CD4-positive, alpha-beta T cell (primary cell): Measurements from ENCODE around the gene PPM1H. TPM values are rescaled to one million over a fixed set of nuclear protein-coding genes. Genes with fewer than 3 reads are reported as not detected.

ENCODE experiments used
- ATAC-seq: fragments of 200-7000 bp; cut with Tn5 transposase; one replicate; pipeline ENCODE4 v1.10.0; 2022; ENCODE audit warnings: mild to moderate bottlenecking; ENCODE audit not compliant: poor library complexity
- CTCF ChIA-PET: fragments of 350-600 bp; sonication (Branson Sonifier 250); formaldehyde crosslinking; loops from one replicate; lab custom pipeline; 2021; ENCODE audit warnings: antibody characterized with exemption, inconsistent platforms; lab: Charles Lee
- POLR2A ChIA-PET: fragments of 350-600 bp; sonication (Branson Sonifier 250); formaldehyde crosslinking; loops from one replicate; lab custom pipeline; 2021; ENCODE audit warnings: antibody characterized with exemption, inconsistent platforms; lab: Charles Lee
- DNase-seq, 14 experiments: peaks; one replicate each; pipeline ENCODE4 v3.0.0-alpha.2; 2013 to 2020; ENCODE audit warnings: mixed read lengths in 2 of 14
- H3K27ac ChIP-seq, 2 donors: one replicate each; pipeline versions ENCODE4 v1.5.1 to v1.7.0; 2013; ENCODE audit warnings: low read length in 2 of 2, low read depth in 1 of 2, mild to moderate bottlenecking in 1 of 2
- H3K27me3 ChIP-seq, 2 experiments: 1 replicate in 1 of 2; 2 replicates in 1 of 2; pipeline versions ENCODE4 v1.6.1 to v1.7.0; 2013; ENCODE audit warnings: low read length in 2 of 2, control low read depth in 1 of 2, mild to moderate bottlenecking in 1 of 2, moderate library complexity in 1 of 2; ENCODE audit not compliant: insufficient read depth in 2 of 2, control insufficient read depth in 1 of 2
- H3K36me3 ChIP-seq: one replicate; pipeline ENCODE4 v1.6.1; 2013; ENCODE audit warnings: low read length, control low read depth; ENCODE audit not compliant: insufficient read depth
- H3K4me1 ChIP-seq: one replicate; pipeline ENCODE4 v1.6.1; 2013; ENCODE audit warnings: low read length, control low read depth; ENCODE audit not compliant: insufficient read depth
- H3K4me3 ChIP-seq: one replicate; pipeline ENCODE4 v1.5.1; 2013; ENCODE audit warnings: mild to moderate bottlenecking, low read length, moderate library complexity
- H3K9me3 ChIP-seq, 2 experiments: 1 replicate in 1 of 2; 2 replicates in 1 of 2; pipeline versions ENCODE4 v1.6.1 to v1.7.0; 2013; ENCODE audit warnings: low read length in 2 of 2, mild to moderate bottlenecking in 2 of 2, control low read depth in 1 of 2, moderate library complexity in 1 of 2; ENCODE audit not compliant: control insufficient read depth in 1 of 2, insufficient read depth in 1 of 2
- H3K27ac Mint-ChIP-seq: one replicate; pipeline ENCODE4 v1.8.0; 2020; ENCODE audit warnings: mixed read lengths
- H3K27me3 Mint-ChIP-seq: one replicate; pipeline ENCODE4 v1.8.0; 2021; ENCODE audit warnings: mixed read lengths
- H3K36me3 Mint-ChIP-seq: one replicate; pipeline ENCODE4 v1.8.0; 2021; ENCODE audit warnings: low read depth, mixed read lengths
- H3K4me1 Mint-ChIP-seq: one replicate; pipeline ENCODE4 v1.8.0; 2021; ENCODE audit warnings: low read depth, mixed read lengths
- H3K4me3 Mint-ChIP-seq: one replicate; pipeline ENCODE4 v1.8.0; 2020; ENCODE audit warnings: mild to moderate bottlenecking, mixed read lengths
- H3K9me3 Mint-ChIP-seq: one replicate; pipeline ENCODE4 v1.8.0; 2020; ENCODE audit warnings: mixed read lengths
- CTCF ChIP-seq: fragments of 200-600 bp; IDR thresholded peaks from one replicate; pipeline ENCODE4 v1.8.0; 2022; ENCODE audit warnings: antibody characterized with exemption, mild to moderate bottlenecking
- intact Hi-C, 2 experiments: fragments of 100-400 bp; cut with DNase I in 1 of 2; cut with micrococcal nuclease in 1 of 2; formaldehyde crosslinking; loops; one replicate each; pipeline versions ENCODE4 v1.15.1 to v1.9.0; 2023 to 2025; cut with DNase I, micrococcal nuclease
- total RNA-seq, 174 experiments: library from RNA in 2 of 174; stranded (reverse) in 2 of 174; gene quantifications; one replicate each; pipeline ENCODE4 v1.2.3 and lab custom pipeline; 2021 to 2026

Gene PPM1H
- total RNA-seq, 2 experiments from 2014 or later = not detected

- no peaks in the 10 kb centered on the region for H3K36me3 Mint-ChIP-seq
- no peaks in the 10 kb centered on the region for H3K4me1 Mint-ChIP-seq
- Histone ChIP-seq H3K27ac (no peak overlapping the region), H3K27me3 (peaks cover 0 to 2% of the 10 kb centered on the region in 2 experiments), H3K36me3 (no peaks in the 10 kb centered on the region), H3K4me3 (no peak overlapping the region), H3K4me1 (no peaks in the 10 kb centered on the region), H3K9me3 (no peaks in the 10 kb centered on the region)
- ChIA-PET CTCF (interaction anchor here (0.6 to 1.9 kb wide), 9 partner anchors 10 to 362 kb away, joined by 3 to 16 read pairs (median 3); no protein-coding TSS in a partner anchor), POLR2A (interaction anchor here (1.0 to 1.3 kb wide), 2 partner anchors 197 to 218 kb away, joined by 5 to 6 read pairs; no protein-coding TSS in a partner anchor)
- ATAC-seq (no peak), DNase-seq (no peak)
- H3K27me3 Mint-ChIP-seq = peaks cover 4% of the 10 kb centered on the region
- no peaks in the 10 kb centered on the region for H3K9me3 Mint-ChIP-seq
- intact Hi-C loops = loop anchor here in 1 of 2 experiments (1.0 kb wide), 1 partner anchor 219 kb away; no protein-coding TSS in a partner anchor
- TF ChIP-seq CTCF = no peak
- no peak overlapping the region for H3K4me3 Mint-ChIP-seq
- no peak overlapping the region for H3K27ac Mint-ChIP-seq
Observed at GRCh38 chr12:62799766-62800406, 135.1 kb downstream of the PPM1H start.

- DNase-seq = peak in 12 of 14 experiments; percentile 10 to 75 (median 29)
Observed at GRCh38 chr12:62799126-62799736, 135.7 kb downstream of the PPM1H start.

More at GRCh38 chr12:62799126-62799736, 135.7 kb downstream of the PPM1H start:
- Histone ChIP-seq H3K27ac (no peak overlapping the region), H3K4me3 (no peak overlapping the region), H3K9me3 (no peaks in the 10 kb centered on the region), H3K36me3 (no peaks in the 10 kb centered on the region), H3K27me3 (peaks cover 0 to 2% of the 10 kb centered on the region in 2 experiments), H3K4me1 (no peaks in the 10 kb centered on the region)
- Mint-ChIP-seq H3K9me3 (no peaks in the 10 kb centered on the region), H3K4me3 (no peak overlapping the region), H3K4me1 (no peaks in the 10 kb centered on the region), H3K36me3 (no peaks in the 10 kb centered on the region), H3K27ac (no peak overlapping the region), H3K27me3 (peaks cover 4% of the 10 kb centered on the region)
- CTCF ChIA-PET = interaction anchor here (0.6 to 1.9 kb wide), 9 partner anchors 10 to 361 kb away, joined by 3 to 16 read pairs (median 3); no protein-coding TSS in a partner anchor
- POLR2A ChIA-PET = interaction anchor here (0.6 to 1.3 kb wide), 3 partner anchors 196 to 247 kb away, joined by 3 to 6 read pairs (median 5); no protein-coding TSS in a partner anchor
- peak; percentile 78 for ATAC-seq
- intact Hi-C loops = loop anchor here in 1 of 2 experiments (1.0 kb wide), 1 partner anchor 218 kb away; no protein-coding TSS in a partner anchor
- peak; percentile 88 for TF ChIP-seq CTCF
